ES-I3 (cell line): ENCODE measurements around the gene FRK.

Source experiments
- H3K36me3 ChIP-seq: 2 replicates; pipeline ENCODE4 v1.6.1; 2013; ENCODE audit warnings: mild to moderate bottlenecking, low read length, control low read depth, moderate library complexity; ENCODE audit not compliant: insufficient read depth
- H3K4me1 ChIP-seq: 2 replicates; pipeline ENCODE4 v1.6.1; 2013; ENCODE audit warnings: mild to moderate bottlenecking, control low read depth, low read length; ENCODE audit not compliant: insufficient read depth
- H3K9ac ChIP-seq: 2 replicates; pipeline ENCODE4 v1.6.1; 2013; ENCODE audit warnings: low read depth, mild to moderate bottlenecking, low read length, moderate library complexity
- H3K9me3 ChIP-seq: 2 replicates; pipeline ENCODE4 v1.6.1; 2013; ENCODE audit warnings: mild to moderate bottlenecking, low read length, moderate library complexity; ENCODE audit not compliant: control insufficient read depth, insufficient read depth

Gene FRK

GRCh38 chr6:116035616-116036015 is 25.1 kb downstream of the FRK start:
- peaks cover 9% of the 10 kb centered on the region; the same call in 1 of the 2 replicates for H3K4me1 ChIP-seq
- H3K36me3 ChIP-seq, result no peaks in the 10 kb centered on the region
- no peak overlapping the region for H3K9ac ChIP-seq
- H3K9me3 ChIP-seq, result no peaks in the 10 kb centered on the region

- H3K9me3 ChIP-seq, result no peaks in the 10 kb centered on the region
- no peak overlapping the region for H3K9ac ChIP-seq
- peaks cover 9% of the 10 kb centered on the region; the same call in 1 of the 2 replicates for H3K4me1 ChIP-seq
- no peaks in the 10 kb centered on the region for H3K36me3 ChIP-seq
These were observed 26.4 kb downstream of the FRK start for GRCh38 chr6:116034327-116034726.

- no peak overlapping the region for H3K9ac ChIP-seq
- no peaks in the 10 kb centered on the region for H3K36me3 ChIP-seq
- no peaks in the 10 kb centered on the region for H3K9me3 ChIP-seq
- H3K4me1 ChIP-seq, result peaks cover 9% of the 10 kb centered on the region; the same call in 1 of the 2 replicates
These were observed 26.9 kb downstream of the FRK start for GRCh38 chr6:116033687-116034303.

- H3K36me3 ChIP-seq, result no peaks in the 10 kb centered on the region
- no peak overlapping the region for H3K9ac ChIP-seq
- peaks cover 9% of the 10 kb centered on the region; the same call in 1 of the 2 replicates for H3K4me1 ChIP-seq
- H3K9me3 ChIP-seq, result no peaks in the 10 kb centered on the region
These were observed 29.9 kb downstream of the FRK start for GRCh38 chr6:116030770-116031169.

- H3K36me3 ChIP-seq, result no peaks in the 10 kb centered on the region
- peaks cover 9% of the 10 kb centered on the region; the same call in 1 of the 2 replicates for H3K4me1 ChIP-seq
- H3K9ac ChIP-seq, result no peak overlapping the region
- no peaks in the 10 kb centered on the region for H3K9me3 ChIP-seq
These were observed 31.2 kb downstream of the FRK start for GRCh38 chr6:116029535-116029934.

- H3K4me1 ChIP-seq, result no peaks in the 10 kb centered on the region
- H3K9ac ChIP-seq, result no peak overlapping the region
- H3K36me3 ChIP-seq, result no peaks in the 10 kb centered on the region
- no peaks in the 10 kb centered on the region for H3K9me3 ChIP-seq
These were observed 32.5 kb downstream of the FRK start for GRCh38 chr6:116028233-116028632.

GRCh38 chr6:116027801-116028200 is 32.9 kb downstream of the FRK start:
- Histone ChIP-seq H3K9me3 (no peaks in the 10 kb centered on the region), H3K36me3 (no peaks in the 10 kb centered on the region), H3K9ac (no peak overlapping the region), H3K4me1 (no peaks in the 10 kb centered on the region)

- Histone ChIP-seq H3K36me3 (no peaks in the 10 kb centered on the region), H3K9ac (no peak overlapping the region), H3K9me3 (no peaks in the 10 kb centered on the region), H3K4me1 (no peaks in the 10 kb centered on the region)
These were observed 35.3 kb downstream of the FRK start for GRCh38 chr6:116025405-116025804.

GRCh38 chr6:116022841-116023445 is 37.7 kb downstream of the FRK start:
- Histone ChIP-seq H3K4me1 (peaks cover 2% of the 10 kb centered on the region; the same call in 1 of the 2 replicates), H3K9me3 (no peaks in the 10 kb centered on the region), H3K9ac (no peak overlapping the region), H3K36me3 (no peaks in the 10 kb centered on the region)

GRCh38 chr6:116020738-116021137 is 40.0 kb downstream of the FRK start:
- no peaks in the 10 kb centered on the region for H3K9me3 ChIP-seq
- H3K4me1 ChIP-seq, result peaks cover 4% of the 10 kb centered on the region; the same call in 1 of the 2 replicates
- H3K9ac ChIP-seq, result no peak overlapping the region
- no peaks in the 10 kb centered on the region for H3K36me3 ChIP-seq

- H3K36me3 ChIP-seq, result no peaks in the 10 kb centered on the region
- peaks cover 4% of the 10 kb centered on the region; the same call in 1 of the 2 replicates for H3K4me1 ChIP-seq
- no peak overlapping the region for H3K9ac ChIP-seq
- H3K9me3 ChIP-seq, result no peaks in the 10 kb centered on the region
These were observed 41.3 kb downstream of the FRK start for GRCh38 chr6:116019428-116019827.

GRCh38 chr6:116018976-116019375 is 41.7 kb downstream of the FRK start:
- Histone ChIP-seq H3K9me3 (no peaks in the 10 kb centered on the region), H3K4me1 (peaks cover 4% of the 10 kb centered on the region; the same call in 1 of the 2 replicates), H3K9ac (no peak overlapping the region), H3K36me3 (no peaks in the 10 kb centered on the region)

GRCh38 chr6:116017546-116018295 is 43.0 kb downstream of the FRK start:
- H3K9ac ChIP-seq, result no peak overlapping the region
- no peaks in the 10 kb centered on the region for H3K36me3 ChIP-seq
- no peaks in the 10 kb centered on the region for H3K9me3 ChIP-seq
- peaks cover 4% of the 10 kb centered on the region; the same call in 1 of the 2 replicates for H3K4me1 ChIP-seq

GRCh38 chr6:116016846-116017545 is 43.7 kb downstream of the FRK start:
- H3K9me3 ChIP-seq, result no peaks in the 10 kb centered on the region
- no peaks in the 10 kb centered on the region for H3K36me3 ChIP-seq
- no peak overlapping the region for H3K9ac ChIP-seq
- peaks cover 4% of the 10 kb centered on the region; the same call in 1 of the 2 replicates for H3K4me1 ChIP-seq
